Caki2 (cell line): ENCODE measurements around the gene CELA2B. TPM values are rescaled to one million over a fixed set of nuclear protein-coding genes. Genes with fewer than 3 reads are reported as not detected.
"Not testable (repeated sequence)": the region's sequence is repeated elsewhere in the genome, so short reads cannot be mapped to it uniquely, and the experiment has no call there.

Experiments used
- DNase-seq: peaks from one replicate; pipeline ENCODE4 v3.0.0-alpha.2; 2015; ENCODE audit warnings: low read depth
- in situ Hi-C: cut with HindIII; loops from 2 replicates; pipeline ENCODE4 v1.10.0; 2016; ENCODE audit warnings: low sequenced_read_pairs, low pct_unique_long_range_greater_than_20kb, mixed read lengths
- total RNA-seq: library from RNA; depleted of rRNA; stranded (reverse); fragments of >200 nt; shearing (Covaris generic); gene quantifications from 2 replicates; pipeline ENCODE4 v1.2.3, GENCODE V29; 2014; ENCODE audit warnings: low replicate concordance

Gene CELA2B
- total RNA-seq, 1 experiment from 2014 or later: not detected

GRCh38 chr1:15442759-15443158 is 33.1 kb upstream of the CELA2B start:
- no peak for DNase-seq
- in situ Hi-C loops: no loop called here

GRCh38 chr1:15443281-15443680 is 32.6 kb upstream of the CELA2B start:
- no peak for DNase-seq

GRCh38 chr1:15444468-15445389 is 31.2 kb upstream of the CELA2B start:
- in situ Hi-C loops: no loop called here
- DNase-seq: no peak

More at GRCh38 chr1:15443281-15443680, 32.6 kb upstream of the CELA2B start:
- in situ Hi-C loops: no loop called here

- in situ Hi-C loops: no loop called here
- DNase-seq: no peak
These were observed 30.3 kb upstream of the CELA2B start for GRCh38 chr1:15445390-15446122.

GRCh38 chr1:15446212-15446611 is 29.7 kb upstream of the CELA2B start:
- in situ Hi-C loops: no loop called here

GRCh38 chr1:15448877-15449462 is 26.9 kb upstream of the CELA2B start:
- in situ Hi-C loops: no loop called here
- no peak for DNase-seq

More at GRCh38 chr1:15446212-15446611, 29.7 kb upstream of the CELA2B start:
- no peak for DNase-seq

GRCh38 chr1:15449567-15449966 is 26.3 kb upstream of the CELA2B start:
- no peak for DNase-seq
- in situ Hi-C loops: no loop called here

GRCh38 chr1:15451014-15451722 is 24.7 kb upstream of the CELA2B start:
- in situ Hi-C loops: no loop called here
- no peak for DNase-seq

- in situ Hi-C loops: no loop called here
- DNase-seq: no peak
These were observed 23.7 kb upstream of the CELA2B start for GRCh38 chr1:15452216-15452615.

GRCh38 chr1:15452866-15453571 is 22.9 kb upstream of the CELA2B start:
- no peak for DNase-seq
- in situ Hi-C loops: no loop called here

- no peak for DNase-seq
- in situ Hi-C loops: no loop called here
These were observed 22.2 kb upstream of the CELA2B start for GRCh38 chr1:15453734-15454133.

GRCh38 chr1:15454256-15454655 is 21.6 kb upstream of the CELA2B start:
- no peak for DNase-seq
- in situ Hi-C loops: no loop called here

- in situ Hi-C loops: no loop called here
These were observed 20.4 kb upstream of the CELA2B start for GRCh38 chr1:15455522-15455921.

GRCh38 chr1:15456313-15456954 is 19.5 kb upstream of the CELA2B start, which contains the start of gene CELA2A:
Gene CELA2A, plus strand, starts transcription at chr1:15456732. Its CDS starts 22 bp downstream, at chr1:15456754.
- no peak for DNase-seq

More at GRCh38 chr1:15455522-15455921, 20.4 kb upstream of the CELA2B start:
- no peak for DNase-seq

GRCh38 chr1:15457585-15457984 is 18.3 kb upstream of the CELA2B start:
- DNase-seq: no peak
- in situ Hi-C loops: no loop called here

More at GRCh38 chr1:15456313-15456954, 19.5 kb upstream of the CELA2B start, which contains the start of gene CELA2A:
- in situ Hi-C loops: no loop called here

- DNase-seq, in situ Hi-C loops: not testable (repeated sequence)
These were observed 17.5 kb upstream of the CELA2B start for GRCh38 chr1:15458388-15458787.
